ENCODE results near the gene EXOC3L1.

DNA sequence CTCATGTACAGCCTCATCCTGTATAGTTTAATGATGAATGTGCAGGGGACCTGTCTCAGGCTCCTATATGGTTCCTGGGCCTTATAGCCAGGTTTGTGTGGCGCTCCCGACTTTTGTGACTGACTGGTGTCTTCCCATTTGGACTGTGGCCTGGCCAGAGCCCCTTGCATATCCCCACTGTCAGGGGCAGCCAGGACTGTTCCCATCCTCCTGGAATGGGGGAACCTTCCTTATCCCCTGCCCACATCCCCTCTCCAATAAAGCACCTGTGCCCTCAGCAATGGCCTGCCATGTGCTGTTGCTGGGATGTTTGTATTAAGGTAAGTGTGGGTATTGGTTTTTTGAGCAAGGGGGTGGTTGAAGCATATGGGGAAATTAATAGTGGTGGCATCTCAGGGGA lies 41.7 kb downstream of the EXOC3L1 start:
- TF ChIP-seq CBFB (CRISPR knock-in tag; IDR thresholded peaks at IDR 0.05; ENCODE audit: low read depth) (no peak), ETV6 (CRISPR knock-in tag; IDR thresholded peaks at IDR 0.05) (no peak), TP53 (CRISPR knock-in tag; IDR thresholded peaks at IDR 0.05) (no peak), MYBL2 (CRISPR knock-in tag; IDR thresholded peaks at IDR 0.05) (no peak), NFYB (CRISPR knock-in tag; conservative IDR thresholded peaks at IDR 0.05; ENCODE audit: low read depth) (no peak), ESRRA (CRISPR knock-in tag; IDR thresholded peaks at IDR 0.05; ENCODE audit: borderline replicate concordance) (no peak), FOXP1 (CRISPR knock-in tag; IDR thresholded peaks at IDR 0.05; ENCODE audit: borderline replicate concordance) (no peak)
- TF ChIP-seq, protein P1, sequence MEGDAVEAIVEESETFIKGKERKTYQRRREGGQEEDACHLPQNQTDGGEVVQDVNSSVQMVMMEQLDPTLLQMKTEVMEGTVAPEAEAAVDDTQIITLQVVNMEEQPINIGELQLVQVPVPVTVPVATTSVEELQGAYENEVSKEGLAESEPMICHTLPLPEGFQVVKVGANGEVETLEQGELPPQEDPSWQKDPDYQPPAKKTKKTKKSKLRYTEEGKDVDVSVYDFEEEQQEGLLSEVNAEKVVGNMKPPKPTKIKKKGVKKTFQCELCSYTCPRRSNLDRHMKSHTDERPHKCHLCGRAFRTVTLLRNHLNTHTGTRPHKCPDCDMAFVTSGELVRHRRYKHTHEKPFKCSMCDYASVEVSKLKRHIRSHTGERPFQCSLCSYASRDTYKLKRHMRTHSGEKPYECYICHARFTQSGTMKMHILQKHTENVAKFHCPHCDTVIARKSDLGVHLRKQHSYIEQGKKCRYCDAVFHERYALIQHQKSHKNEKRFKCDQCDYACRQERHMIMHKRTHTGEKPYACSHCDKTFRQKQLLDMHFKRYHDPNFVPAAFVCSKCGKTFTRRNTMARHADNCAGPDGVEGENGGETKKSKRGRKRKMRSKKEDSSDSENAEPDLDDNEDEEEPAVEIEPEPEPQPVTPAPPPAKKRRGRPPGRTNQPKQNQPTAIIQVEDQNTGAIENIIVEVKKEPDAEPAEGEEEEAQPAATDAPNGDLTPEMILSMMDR (IDR thresholded peaks at IDR 0.05) = no peak
- TF ChIP-seq, protein P2, sequence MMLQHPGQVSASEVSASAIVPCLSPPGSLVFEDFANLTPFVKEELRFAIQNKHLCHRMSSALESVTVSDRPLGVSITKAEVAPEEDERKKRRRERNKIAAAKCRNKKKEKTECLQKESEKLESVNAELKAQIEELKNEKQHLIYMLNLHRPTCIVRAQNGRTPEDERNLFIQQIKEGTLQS (CRISPR knock-in tag; conservative IDR thresholded peaks at IDR 0.05) = no peak
- TF ChIP-seq, protein P3, sequence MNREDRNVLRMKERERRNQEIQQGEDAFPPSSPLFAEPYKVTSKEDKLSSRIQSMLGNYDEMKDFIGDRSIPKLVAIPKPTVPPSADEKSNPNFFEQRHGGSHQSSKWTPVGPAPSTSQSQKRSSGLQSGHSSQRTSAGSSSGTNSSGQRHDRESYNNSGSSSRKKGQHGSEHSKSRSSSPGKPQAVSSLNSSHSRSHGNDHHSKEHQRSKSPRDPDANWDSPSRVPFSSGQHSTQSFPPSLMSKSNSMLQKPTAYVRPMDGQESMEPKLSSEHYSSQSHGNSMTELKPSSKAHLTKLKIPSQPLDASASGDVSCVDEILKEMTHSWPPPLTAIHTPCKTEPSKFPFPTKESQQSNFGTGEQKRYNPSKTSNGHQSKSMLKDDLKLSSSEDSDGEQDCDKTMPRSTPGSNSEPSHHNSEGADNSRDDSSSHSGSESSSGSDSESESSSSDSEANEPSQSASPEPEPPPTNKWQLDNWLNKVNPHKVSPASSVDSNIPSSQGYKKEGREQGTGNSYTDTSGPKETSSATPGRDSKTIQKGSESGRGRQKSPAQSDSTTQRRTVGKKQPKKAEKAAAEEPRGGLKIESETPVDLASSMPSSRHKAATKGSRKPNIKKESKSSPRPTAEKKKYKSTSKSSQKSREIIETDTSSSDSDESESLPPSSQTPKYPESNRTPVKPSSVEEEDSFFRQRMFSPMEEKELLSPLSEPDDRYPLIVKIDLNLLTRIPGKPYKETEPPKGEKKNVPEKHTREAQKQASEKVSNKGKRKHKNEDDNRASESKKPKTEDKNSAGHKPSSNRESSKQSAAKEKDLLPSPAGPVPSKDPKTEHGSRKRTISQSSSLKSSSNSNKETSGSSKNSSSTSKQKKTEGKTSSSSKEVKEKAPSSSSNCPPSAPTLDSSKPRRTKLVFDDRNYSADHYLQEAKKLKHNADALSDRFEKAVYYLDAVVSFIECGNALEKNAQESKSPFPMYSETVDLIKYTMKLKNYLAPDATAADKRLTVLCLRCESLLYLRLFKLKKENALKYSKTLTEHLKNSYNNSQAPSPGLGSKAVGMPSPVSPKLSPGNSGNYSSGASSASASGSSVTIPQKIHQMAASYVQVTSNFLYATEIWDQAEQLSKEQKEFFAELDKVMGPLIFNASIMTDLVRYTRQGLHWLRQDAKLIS (CRISPR knock-in tag; IDR thresholded peaks at IDR 0.05; ENCODE audit: borderline replicate concordance) = no peak
